ENCODE data around the gene KCNAB3.

The KCNAB3 gene

GRCh38 chr17:7929158-7930023 lies at the start of gene KCNAB3:
KCNAB3 (minus strand) TSS chr17:7929856; CDS start chr17:7929435, 421 bp downstream.
- H3K4me3 ChIP-seq (ENCODE audit: low read depth, low read length): no peak within 1 kb of the TSS
- peak; percentile 84 for DNase-seq (ENCODE audit: low read depth)
- TF ChIP-seq, protein P1, sequence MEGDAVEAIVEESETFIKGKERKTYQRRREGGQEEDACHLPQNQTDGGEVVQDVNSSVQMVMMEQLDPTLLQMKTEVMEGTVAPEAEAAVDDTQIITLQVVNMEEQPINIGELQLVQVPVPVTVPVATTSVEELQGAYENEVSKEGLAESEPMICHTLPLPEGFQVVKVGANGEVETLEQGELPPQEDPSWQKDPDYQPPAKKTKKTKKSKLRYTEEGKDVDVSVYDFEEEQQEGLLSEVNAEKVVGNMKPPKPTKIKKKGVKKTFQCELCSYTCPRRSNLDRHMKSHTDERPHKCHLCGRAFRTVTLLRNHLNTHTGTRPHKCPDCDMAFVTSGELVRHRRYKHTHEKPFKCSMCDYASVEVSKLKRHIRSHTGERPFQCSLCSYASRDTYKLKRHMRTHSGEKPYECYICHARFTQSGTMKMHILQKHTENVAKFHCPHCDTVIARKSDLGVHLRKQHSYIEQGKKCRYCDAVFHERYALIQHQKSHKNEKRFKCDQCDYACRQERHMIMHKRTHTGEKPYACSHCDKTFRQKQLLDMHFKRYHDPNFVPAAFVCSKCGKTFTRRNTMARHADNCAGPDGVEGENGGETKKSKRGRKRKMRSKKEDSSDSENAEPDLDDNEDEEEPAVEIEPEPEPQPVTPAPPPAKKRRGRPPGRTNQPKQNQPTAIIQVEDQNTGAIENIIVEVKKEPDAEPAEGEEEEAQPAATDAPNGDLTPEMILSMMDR (IDR thresholded peaks at IDR 0.05; ENCODE audit: insufficient read depth, low read depth, low read length, missing control alignments): no peak

GRCh38 chr17:7977805-7978204 lies 48.1 kb upstream of the KCNAB3 start:
- H3K4me3 ChIP-seq (ENCODE audit: low read depth, low read length): no peak overlapping the region
- TF ChIP-seq, protein P1 (IDR thresholded peaks at IDR 0.05; ENCODE audit: insufficient read depth, low read depth, low read length, missing control alignments): no peak
- no peak for DNase-seq (ENCODE audit: low read depth)

- H3K4me3 ChIP-seq (ENCODE audit: low read depth, low read length): no peak overlapping the region
- DNase-seq (ENCODE audit: low read depth): no peak
- TF ChIP-seq, protein P1 (IDR thresholded peaks at IDR 0.05; ENCODE audit: insufficient read depth, low read depth, low read length, missing control alignments): no peak
Observed at GRCh38 chr17:7977039-7977438, 47.4 kb upstream of the KCNAB3 start.

DNA sequence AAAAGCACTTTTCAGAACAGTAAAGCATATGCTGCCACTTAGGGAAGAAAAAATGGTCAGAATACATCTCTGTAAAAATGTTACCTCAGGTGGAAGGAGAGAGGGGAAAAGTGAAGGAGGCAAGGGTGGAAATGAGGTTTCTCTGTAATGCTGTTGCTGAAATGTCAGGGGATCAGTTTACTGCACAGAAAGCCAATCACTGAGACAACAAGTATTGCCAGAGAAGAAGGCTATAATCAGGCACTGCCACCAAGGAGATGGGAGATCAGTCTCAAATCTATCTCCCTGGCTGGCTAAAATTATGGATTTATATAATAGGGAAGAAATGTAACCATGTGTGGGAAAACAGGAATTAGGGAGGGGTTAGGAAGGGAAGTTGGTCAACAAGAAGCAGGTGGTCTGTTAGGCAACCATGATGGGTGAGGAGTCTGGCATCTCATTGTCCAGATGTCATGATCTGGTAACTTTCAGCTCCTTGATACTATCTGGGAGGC lies 45.0 kb upstream of the KCNAB3 start:
- H3K4me3 ChIP-seq (ENCODE audit: low read depth, low read length): no peak overlapping the region
- TF ChIP-seq, protein P1 (IDR thresholded peaks at IDR 0.05; ENCODE audit: insufficient read depth, low read depth, low read length, missing control alignments): no peak
- no peak for DNase-seq (ENCODE audit: low read depth)

DNA sequence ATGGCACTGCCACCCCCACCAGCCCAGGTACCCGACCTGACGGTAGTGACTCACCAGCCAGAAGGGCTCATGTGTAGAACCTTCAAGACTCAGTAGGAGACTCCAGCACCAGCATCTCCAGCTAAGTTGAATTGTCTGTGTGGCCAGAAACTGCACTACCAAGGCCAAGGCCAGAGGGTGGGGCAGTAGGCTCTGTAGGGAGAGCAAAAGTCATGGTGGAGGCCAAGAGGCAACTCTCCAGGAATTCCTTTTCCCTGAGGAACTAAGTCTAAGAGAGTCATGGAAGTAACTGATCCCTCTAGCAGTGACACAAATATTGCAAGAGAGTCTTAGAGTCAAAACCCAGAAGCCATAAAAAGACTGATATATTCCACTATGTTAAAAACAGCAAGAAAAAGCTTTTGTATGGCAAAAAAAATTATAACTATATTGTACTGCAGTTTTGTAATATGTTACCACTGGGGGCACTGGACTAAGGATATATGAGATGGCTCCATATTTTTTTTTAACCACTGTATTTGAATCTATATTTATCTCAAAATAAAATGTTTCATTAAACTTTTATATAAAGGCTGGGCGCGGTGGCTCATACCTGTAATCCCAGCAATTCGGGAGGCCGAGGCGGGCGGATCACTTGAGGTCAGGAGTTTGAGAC lies 42.6 kb upstream of the KCNAB3 start:
- TF ChIP-seq, protein P1 (IDR thresholded peaks at IDR 0.05; ENCODE audit: insufficient read depth, low read depth, low read length, missing control alignments): no peak
- DNase-seq (ENCODE audit: low read depth): no peak

GRCh38 chr17:7971651-7972050 lies 42.0 kb upstream of the KCNAB3 start:
- no peak for DNase-seq (ENCODE audit: low read depth)
- TF ChIP-seq, protein P1 (IDR thresholded peaks at IDR 0.05; ENCODE audit: insufficient read depth, low read depth, low read length, missing control alignments): no peak
- no peak overlapping the region for H3K4me3 ChIP-seq (ENCODE audit: low read depth, low read length)

More for the DNA sequence above, 42.6 kb upstream of the KCNAB3 start:
- H3K4me3 ChIP-seq (ENCODE audit: low read depth, low read length): no peak overlapping the region

Measured in GM12865 (cell line).